Amniotic epithelial cell (primary cell): ENCODE data around the gene FUT3.
A peak's percentile ranks its signal among the peaks of the same experiment; 100 is the strongest.
"Not testable (repeated sequence)": the region's sequence is repeated elsewhere in the genome, so short reads cannot be mapped to it uniquely, and the experiment has no call there.

Experiments used
- DNase-seq: peaks from one replicate; pipeline ENCODE4 v3.0.0-alpha.2; 2010; ENCODE audit warnings: low read depth

Gene FUT3

DNA sequence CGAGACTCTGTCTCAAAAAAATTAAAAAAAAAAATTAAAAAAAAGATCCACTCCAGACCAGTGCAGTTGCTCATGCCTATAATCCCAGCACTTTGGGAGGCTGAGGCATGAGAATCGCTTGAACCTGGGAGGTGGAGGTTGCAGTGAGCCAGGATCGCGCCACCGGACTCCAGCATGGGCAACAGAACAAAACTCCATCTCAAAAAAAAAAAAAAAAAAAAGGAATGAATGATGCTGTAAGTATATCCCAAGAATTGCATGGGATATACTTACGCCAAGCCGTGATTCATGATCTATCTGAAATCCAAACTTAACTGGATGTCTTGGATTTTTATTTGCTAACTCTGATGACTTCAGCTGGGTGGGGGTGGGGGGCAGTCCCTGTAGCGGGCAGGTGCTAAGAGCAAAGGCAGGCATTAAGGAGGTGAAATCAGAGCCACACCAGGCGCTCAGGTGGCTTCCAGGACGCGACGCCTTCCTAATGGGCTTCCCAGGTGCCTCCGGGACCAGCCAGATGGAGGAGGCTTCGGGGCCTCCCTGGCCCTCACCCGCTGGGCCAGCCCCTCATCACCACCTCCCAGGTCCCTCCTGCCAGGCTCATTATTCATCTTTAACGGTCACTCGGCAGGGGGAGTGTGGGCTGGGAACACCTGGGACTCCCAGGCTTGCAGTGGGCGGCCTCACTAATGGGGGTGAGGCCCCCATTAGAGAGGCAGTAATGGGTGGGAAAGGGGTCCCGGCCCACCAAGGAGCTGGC is 30.5 kb upstream of the FUT3 start:
- no peak for DNase-seq

DNA sequence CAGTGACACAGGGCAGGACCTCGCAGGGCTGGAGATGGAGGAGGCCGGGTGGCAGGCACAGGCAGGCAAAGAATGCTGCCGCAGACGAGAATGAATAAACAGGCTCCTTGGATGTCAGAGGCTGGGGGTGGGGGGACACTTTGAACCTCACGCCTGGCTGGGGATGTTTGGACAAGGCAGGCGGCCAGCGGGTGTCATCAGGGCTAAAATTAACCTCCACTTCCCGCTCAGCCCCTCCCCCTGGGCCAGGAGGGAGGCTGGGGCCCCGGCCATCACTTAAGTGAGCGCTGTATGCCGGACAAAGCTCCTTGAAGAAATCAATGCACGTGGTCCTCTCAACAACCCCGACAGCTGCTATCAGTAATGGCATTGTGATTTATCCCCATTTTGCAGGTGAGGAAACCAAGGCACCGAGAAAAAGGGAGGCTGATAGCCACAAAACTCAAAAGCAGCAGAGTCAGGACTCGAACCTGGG is 29.4 kb upstream of the FUT3 start:
- peak; percentile 64 for DNase-seq

GRCh38 chr19:5880196-5880595 is 28.9 kb upstream of the FUT3 start:
- no peak for DNase-seq

DNA sequence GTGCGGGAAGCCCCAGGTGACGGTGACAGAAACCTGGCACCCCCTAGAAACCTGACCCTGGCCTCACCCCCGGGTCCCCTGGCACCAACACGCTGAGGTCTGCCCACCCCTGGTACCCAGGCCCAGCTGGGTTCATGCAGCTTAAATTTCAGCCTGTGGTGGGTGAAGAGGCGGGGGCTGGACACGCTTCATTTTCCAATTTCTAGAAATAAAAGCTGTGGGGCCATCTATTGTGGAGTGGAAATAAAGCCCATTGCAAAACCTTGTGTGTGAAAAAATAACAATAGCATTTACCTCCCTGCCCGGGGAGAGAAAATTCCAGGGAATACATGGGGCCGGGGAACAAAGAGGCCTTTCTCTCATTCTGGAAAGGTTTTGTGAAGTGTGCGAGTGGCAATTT is 26.6 kb upstream of the FUT3 start:
- DNase-seq: no peak

GRCh38 chr19:5877427-5877826 is 26.2 kb upstream of the FUT3 start:
- DNase-seq: no peak

GRCh38 chr19:5874496-5874895 is 23.2 kb upstream of the FUT3 start:
- peak; percentile 65 for DNase-seq

GRCh38 chr19:5873617-5874199 is 22.5 kb upstream of the FUT3 start:
- no peak for DNase-seq

GRCh38 chr19:5870986-5871394 is 19.7 kb upstream of the FUT3 start:
- no peak for DNase-seq

DNA sequence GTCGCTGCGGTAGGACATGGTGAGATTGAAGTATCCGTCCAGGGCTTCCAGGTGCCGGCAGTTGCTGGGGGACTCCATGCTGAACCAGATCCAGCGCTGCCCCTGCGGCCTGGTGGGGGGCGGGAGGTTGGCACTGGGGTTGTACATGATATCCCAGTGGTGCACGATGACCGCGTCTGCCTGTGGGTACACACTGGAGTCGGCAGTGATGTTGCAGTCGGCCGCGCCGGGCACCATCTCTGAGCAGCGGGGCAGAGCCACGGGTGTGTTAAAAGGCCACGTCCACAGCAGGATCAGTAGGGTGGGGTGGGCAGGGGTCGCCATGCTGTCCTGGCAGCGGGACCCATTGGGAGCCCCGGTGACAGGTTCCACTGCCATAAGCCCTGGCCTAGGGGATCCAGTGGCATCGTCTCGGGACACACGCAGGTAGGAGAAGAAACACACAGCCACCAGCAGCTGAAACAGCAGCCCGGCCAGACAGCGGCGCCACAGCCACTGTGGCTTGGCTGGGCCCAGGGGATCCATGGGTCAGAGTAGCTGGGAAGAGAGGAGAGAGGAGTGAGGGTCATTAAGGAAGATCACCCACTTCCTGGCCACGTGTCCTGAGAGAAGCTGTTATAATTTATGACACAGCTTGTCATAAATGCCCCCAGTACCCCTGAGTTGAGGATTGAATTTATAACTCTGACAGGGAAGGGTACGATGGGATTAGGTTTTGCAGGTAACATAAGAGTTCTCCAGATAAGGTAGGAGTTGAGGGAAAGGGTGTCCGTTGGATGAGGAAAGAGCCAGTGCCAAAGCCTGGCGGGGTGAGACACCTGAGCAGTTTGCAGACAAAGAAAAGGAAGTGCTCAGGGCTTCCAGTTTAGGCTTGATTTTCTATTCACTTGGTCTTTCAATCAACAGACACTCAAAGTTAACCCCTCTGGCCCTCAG is 16.2 kb upstream of the FUT3 start:
- DNase-seq: no peak

GRCh38 chr19:5865772-5866171 is 14.5 kb upstream of the FUT3 start:
- no peak for DNase-seq

DNA sequence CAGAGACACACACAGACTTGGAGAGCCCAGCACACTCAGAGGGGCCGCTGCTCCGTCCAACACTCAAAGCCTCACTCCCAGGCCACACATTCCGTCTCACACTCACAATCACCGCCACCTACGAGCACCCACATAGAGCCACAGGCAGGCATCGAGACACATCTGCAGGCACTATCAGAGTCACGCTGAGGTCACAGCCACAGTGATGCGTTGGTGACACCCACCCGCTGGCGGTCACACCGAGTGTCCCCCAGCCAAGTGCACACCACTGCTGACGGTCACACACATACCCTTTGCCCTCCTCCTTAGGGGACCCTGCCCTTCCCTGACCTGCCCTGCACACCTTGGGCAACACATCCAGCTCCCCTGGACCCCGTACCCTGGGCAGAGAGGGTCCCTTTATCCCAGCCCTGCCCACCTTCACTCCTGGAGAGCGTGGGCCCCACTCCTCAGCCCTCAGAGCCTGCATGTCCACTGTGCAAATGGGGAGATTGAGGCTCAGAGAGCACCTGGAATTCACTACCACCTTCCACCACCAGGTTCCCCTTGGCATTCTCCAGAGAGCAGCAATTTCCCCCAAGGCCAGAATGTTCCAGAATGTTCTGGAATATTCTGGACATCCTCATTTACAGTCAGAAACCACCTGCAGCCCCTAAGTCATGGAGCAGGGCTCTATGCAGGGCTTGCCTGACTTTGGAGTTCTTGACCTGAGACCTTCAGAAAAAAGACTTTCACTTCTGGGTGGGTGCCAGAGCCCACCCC is 13.7 kb upstream of the FUT3 start:
- no peak for DNase-seq

- no peak for DNase-seq
Observed at GRCh38 chr19:5864013-5864720, 12.9 kb upstream of the FUT3 start.

DNA sequence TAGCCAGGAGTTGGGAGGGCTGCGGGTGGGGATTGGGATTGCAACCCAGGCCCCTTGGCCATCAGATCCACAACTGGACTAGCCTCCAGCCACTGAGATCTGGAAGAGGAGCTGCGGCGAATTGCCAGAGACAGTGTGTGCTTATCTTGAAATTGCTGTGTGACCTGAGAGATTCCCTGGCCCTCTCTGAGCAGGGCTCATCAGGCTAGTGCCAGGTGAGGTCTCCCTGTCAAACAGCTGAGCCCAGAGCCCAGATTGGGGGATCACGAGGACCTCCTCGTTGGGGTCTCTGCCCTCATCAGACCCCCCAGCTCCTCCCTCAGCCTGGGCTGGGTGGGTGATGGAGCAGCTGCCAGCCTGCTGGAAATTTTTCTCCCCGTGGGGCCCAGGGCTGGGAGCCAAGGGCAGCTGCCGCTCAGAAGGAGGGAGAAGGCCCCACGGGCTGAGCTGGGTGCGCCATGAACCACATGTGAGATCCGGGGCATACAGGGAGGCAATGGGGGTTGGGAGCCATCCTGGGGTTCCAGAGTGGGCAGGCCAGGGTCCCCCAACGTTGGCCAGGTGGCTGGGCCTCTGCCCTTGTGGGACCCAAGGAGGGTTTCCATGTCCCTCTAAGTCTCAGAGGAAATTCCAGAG is 11.9 kb upstream of the FUT3 start:
- DNase-seq: no peak

DNA sequence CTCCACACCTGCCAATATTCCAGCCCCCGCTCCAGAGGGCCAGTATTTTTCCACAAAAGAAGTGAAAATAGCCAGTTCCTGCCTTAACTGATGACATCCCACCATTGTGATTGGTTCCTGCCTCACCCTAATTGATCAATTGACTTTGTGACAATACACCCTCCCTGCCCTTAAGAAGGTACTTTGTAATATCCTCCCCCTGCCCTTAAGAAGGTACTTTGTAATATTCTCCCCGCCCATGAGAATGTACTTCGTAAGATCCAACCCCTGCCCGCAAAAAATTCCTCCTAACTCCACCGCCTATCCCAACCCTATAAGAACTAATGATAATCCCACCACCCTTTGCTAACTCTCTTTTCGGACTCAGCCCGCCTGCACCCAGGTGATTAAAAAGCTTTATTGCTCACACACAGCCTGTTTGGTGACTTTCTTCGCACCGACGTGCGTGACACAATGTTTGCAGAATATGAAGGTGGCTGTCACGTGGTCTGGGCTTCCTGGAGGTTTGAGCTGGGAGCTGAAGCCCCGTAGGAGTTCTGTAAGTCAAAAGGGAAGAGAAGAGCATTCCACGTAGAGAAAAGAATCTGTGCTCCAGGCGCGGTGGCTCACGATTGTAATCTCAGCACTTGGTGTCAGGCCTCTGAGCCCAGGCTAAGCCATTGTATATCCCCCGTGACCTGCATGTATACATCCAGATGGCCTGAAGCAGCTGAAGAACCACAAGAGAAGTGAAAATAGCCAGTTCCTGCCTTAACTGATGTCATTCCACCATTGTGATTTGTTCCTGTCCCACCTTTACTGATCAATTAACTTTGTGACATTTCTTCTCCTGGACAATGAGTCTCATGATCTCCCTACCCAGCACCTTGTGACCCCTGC is 6.2 kb upstream of the FUT3 start:
- no peak for DNase-seq

DNA sequence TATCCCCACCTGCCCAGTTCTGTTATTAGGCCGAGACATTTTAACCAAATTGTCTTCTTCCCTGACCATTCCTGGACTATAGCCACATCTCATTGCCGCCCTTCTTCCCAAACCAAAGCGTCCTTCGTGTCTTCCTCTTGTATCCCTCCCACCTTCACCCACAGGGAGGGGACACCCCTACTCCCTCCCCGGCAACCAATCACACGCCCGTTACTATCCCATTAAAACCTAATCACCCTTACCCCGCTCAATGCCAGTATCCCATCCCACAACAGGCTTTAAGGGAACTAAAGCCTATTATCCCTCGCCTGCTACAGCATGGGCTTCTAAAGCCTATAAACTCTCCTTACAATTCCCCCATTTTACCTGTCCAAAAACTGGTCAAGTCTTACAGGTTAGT is 3.9 kb upstream of the FUT3 start:
- DNase-seq: not testable (repeated sequence)

- DNase-seq: not testable (repeated sequence)
Observed at GRCh38 chr19:5854121-5854520, 2.9 kb upstream of the FUT3 start.

DNA sequence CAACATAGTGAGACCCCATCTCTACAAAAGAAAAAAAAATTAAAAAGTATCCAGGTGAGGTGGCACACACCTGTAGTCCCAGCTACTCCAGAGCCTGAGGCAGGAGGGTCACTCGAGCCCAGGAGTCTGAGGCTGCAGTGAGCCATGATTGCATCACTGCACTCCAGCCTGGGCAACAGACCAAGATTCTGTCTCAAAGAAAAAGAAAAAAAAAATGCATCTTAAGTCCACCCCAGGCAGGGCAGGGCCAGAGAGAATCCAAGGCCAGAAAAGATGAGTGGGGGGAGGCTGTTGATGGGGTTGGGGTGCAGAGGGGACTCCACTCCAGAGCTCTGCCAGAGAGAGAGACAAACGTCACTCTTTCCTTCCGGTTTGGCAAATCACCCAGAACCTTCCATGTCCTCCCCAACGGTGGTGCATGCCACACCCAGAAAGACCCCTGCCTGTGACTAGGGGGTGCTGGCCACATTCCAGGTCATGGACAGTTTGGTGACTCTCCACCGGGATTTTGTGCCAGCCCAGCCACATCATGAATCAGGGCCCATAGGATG is 431 bp downstream of the FUT3 start:
- DNase-seq: peak; percentile 67

DNA sequence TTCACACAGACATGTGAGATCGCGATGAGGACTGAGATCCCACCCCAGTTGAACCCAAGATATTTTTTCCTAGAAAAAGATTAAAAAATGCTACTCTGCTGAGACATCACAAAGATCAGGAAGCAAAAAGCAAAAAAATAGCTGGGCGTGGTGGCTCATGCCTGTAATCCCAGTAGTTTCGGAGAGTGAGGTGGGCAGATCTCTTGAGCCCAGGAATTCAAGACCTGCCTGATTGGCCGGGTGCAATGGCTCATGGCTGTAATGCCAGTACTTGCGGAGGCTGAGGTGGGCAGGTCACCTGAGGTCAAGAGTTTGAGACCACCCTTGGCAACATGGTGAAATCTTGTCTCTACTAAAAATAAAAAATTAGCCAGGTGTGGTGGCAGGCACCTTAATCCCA is 1.1 kb downstream of the FUT3 start:
- DNase-seq: no peak

DNA sequence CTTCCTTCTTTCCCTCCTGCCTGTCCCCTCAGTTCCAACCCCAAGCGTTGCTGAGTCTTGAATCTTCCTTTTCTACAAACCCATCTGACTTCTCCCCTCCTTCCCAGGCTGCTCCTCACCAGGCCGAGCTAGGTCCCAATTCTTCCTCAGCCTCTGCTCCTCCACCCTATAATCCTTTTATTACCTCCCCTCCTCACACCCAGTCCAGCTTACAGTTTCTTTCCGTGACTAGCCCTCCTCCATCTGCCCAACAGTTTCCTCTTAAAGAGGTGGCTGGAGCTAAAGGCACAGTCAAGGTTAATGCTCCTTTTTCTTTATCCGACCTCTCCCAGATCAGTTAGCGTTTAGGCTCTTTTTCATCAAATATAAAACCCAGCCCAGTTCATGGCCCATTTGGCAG is 2.6 kb downstream of the FUT3 start:
- not testable (repeated sequence) for DNase-seq
